ENCODE data around the gene ST8SIA1.

The ST8SIA1 gene

GRCh38 chr12:22231836-22232235 is 102.7 kb downstream of the ST8SIA1 start:
- no peaks in the 10 kb centered on the region for H3K36me3 ChIP-seq
- H3K4me1 ChIP-seq = peaks cover 0 to 12% (median 2%) of the 10 kb centered on the region in 4 donors
- H3K4me3 ChIP-seq = no peak overlapping the region
- no peaks in the 10 kb centered on the region for H3K9me3 ChIP-seq
- no peak overlapping the region for H3K27ac ChIP-seq
- DNase-seq = no peak
- intact Hi-C loops (cut with DNase I; ENCODE audit: low total_unique reads) = loop anchor here (10.0 kb wide), 1 partner anchor 103 kb away; the partner anchor contains the start of gene ST8SIA1
- H3K27me3 ChIP-seq = no peaks in the 10 kb centered on the region
- no peak for TF ChIP-seq CTCF (IDR thresholded peaks at IDR 0.05)

- Histone ChIP-seq H3K27ac (no peak overlapping the region), H3K27me3 (no peaks in the 10 kb centered on the region), H3K4me3 (no peak overlapping the region), H3K4me1 (peaks cover 0 to 12% (median 2%) of the 10 kb centered on the region in 4 donors), H3K36me3 (no peaks in the 10 kb centered on the region), H3K9me3 (no peaks in the 10 kb centered on the region)
- TF ChIP-seq CTCF (IDR thresholded peaks at IDR 0.05) = no peak
- no peak for DNase-seq
- intact Hi-C loops (cut with DNase I; ENCODE audit: low total_unique reads) = loop anchor here (10.0 kb wide), 1 partner anchor 104 kb away; the partner anchor contains the start of gene ST8SIA1
These were observed 103.4 kb downstream of the ST8SIA1 start for GRCh38 chr12:22231078-22231477.

GRCh38 chr12:22230280-22230794 is 104.2 kb downstream of the ST8SIA1 start:
- no peak for TF ChIP-seq CTCF (IDR thresholded peaks at IDR 0.05)
- no peak for DNase-seq
- intact Hi-C loops (cut with DNase I; ENCODE audit: low total_unique reads) = loop anchor here (10.0 kb wide), 1 partner anchor 104 kb away; the partner anchor contains the start of gene ST8SIA1

GRCh38 chr12:22229652-22230279 is 104.7 kb downstream of the ST8SIA1 start:
- Histone ChIP-seq H3K4me1 (peaks cover 0 to 16% (median 2%) of the 10 kb centered on the region in 4 donors), H3K27me3 (no peaks in the 10 kb centered on the region), H3K36me3 (no peaks in the 10 kb centered on the region), H3K27ac (no peak overlapping the region), H3K9me3 (no peaks in the 10 kb centered on the region), H3K4me3 (no peak overlapping the region)
- no peak for DNase-seq
- intact Hi-C loops (cut with DNase I; ENCODE audit: low total_unique reads) = loop anchor here (10.0 kb wide), 1 partner anchor 105 kb away; the partner anchor contains the start of gene ST8SIA1
- TF ChIP-seq CTCF (IDR thresholded peaks at IDR 0.05) = no peak

More at GRCh38 chr12:22230280-22230794, 104.2 kb downstream of the ST8SIA1 start:
- Histone ChIP-seq H3K27me3 (no peaks in the 10 kb centered on the region), H3K36me3 (no peaks in the 10 kb centered on the region), H3K4me1 (peaks cover 0 to 12% (median 2%) of the 10 kb centered on the region in 4 donors), H3K9me3 (no peaks in the 10 kb centered on the region), H3K27ac (no peak overlapping the region), H3K4me3 (no peak overlapping the region)

GRCh38 chr12:22228022-22228875 is 106.3 kb downstream of the ST8SIA1 start:
- peaks cover 0 to 17% (median 2%) of the 10 kb centered on the region in 4 donors for H3K4me1 ChIP-seq
- no peaks in the 10 kb centered on the region for H3K27me3 ChIP-seq
- H3K36me3 ChIP-seq = no peaks in the 10 kb centered on the region
- H3K9me3 ChIP-seq = no peaks in the 10 kb centered on the region
- no peak overlapping the region for H3K27ac ChIP-seq
- intact Hi-C loops (cut with DNase I; ENCODE audit: low total_unique reads) = no loop called here
- no peak for DNase-seq
- TF ChIP-seq CTCF (IDR thresholded peaks at IDR 0.05) = no peak
- no peak overlapping the region for H3K4me3 ChIP-seq
